H9 (cell line): ENCODE results near the gene CALR3. TPM values are rescaled to one million over a fixed set of nuclear protein-coding genes. Genes with fewer than 3 reads are reported as not detected.

Experiments used
- DNase-seq: peaks from one replicate; pipeline ENCODE4 v3.0.0-alpha.2; 2017
- H2AFZ ChIP-seq: one replicate; pipeline ENCODE4 v1.6.1; 2013; ENCODE audit warnings: mild to moderate bottlenecking, low read length, control low read depth, moderate library complexity
- H2AK5ac ChIP-seq: 2 replicates; pipeline ENCODE4 v1.6.1; 2013; ENCODE audit warnings: low read length, control low read depth, mixed read lengths; ENCODE audit not compliant: insufficient read length
- H2BK120ac ChIP-seq: one replicate; pipeline ENCODE4 v1.6.1; 2013; ENCODE audit warnings: low read depth, mild to moderate bottlenecking, low read length, control low read depth, inconsistent platforms; ENCODE audit not compliant: poor library complexity, severe bottlenecking
- H2BK12ac ChIP-seq: 2 replicates; pipeline ENCODE4 v1.6.1; 2013; ENCODE audit warnings: low read length, control low read depth, mixed read lengths, low read depth; ENCODE audit not compliant: insufficient read length
- H2BK15ac ChIP-seq: 2 replicates; pipeline ENCODE4 v1.6.1; 2013; ENCODE audit warnings: low read depth, low read length, control low read depth
- H2BK20ac ChIP-seq: one replicate; pipeline ENCODE4 v1.6.1; 2013; ENCODE audit warnings: low read depth, mild to moderate bottlenecking, low read length, control low read depth, inconsistent platforms; ENCODE audit not compliant: poor library complexity, severe bottlenecking
- H2BK5ac ChIP-seq: 2 replicates; pipeline ENCODE4 v1.6.1; 2013; ENCODE audit warnings: low read length, control low read depth, mixed read lengths; ENCODE audit not compliant: insufficient read length
- H3K14ac ChIP-seq: 2 replicates; pipeline ENCODE4 v1.6.1; 2013; ENCODE audit warnings: low read length, control low read depth; ENCODE audit not compliant: insufficient read depth
- H3K18ac ChIP-seq: 2 replicates; pipeline ENCODE4 v1.6.1; 2013; ENCODE audit warnings: low read depth, mild to moderate bottlenecking, mixed read lengths, low read length, control low read depth; ENCODE audit not compliant: insufficient read length
- H3K23ac ChIP-seq: 2 replicates; pipeline ENCODE4 v1.6.1; 2013; ENCODE audit warnings: low read length, control low read depth, mixed read lengths, low read depth; ENCODE audit not compliant: insufficient read length
- H3K23me2 ChIP-seq: 2 replicates; pipeline ENCODE4 v1.6.1; 2013; ENCODE audit warnings: low read depth, mild to moderate bottlenecking, mixed read lengths, low read length, control low read depth; ENCODE audit not compliant: insufficient read length, poor library complexity, severe bottlenecking
- H3K27ac ChIP-seq: 2 replicates; pipeline ENCODE4 v1.5.1; 2013; ENCODE audit warnings: low read length, control low read depth, mixed read lengths, low read depth; ENCODE audit not compliant: insufficient read length
- H3K27me3 ChIP-seq: 2 replicates; pipeline ENCODE4 v1.6.1; 2013; ENCODE audit warnings: low read length, control low read depth, inconsistent platforms; ENCODE audit not compliant: insufficient read depth
- H3K4ac ChIP-seq: 2 replicates; pipeline ENCODE4 v1.6.1; 2013; ENCODE audit warnings: low read depth, mild to moderate bottlenecking, control low read depth, inconsistent platforms, low read length, moderate library complexity
- H3K4me1 ChIP-seq: 2 replicates; pipeline ENCODE4 v1.6.1; 2013; ENCODE audit warnings: low read length, control low read depth, inconsistent platforms; ENCODE audit not compliant: insufficient read depth
- H3K4me2 ChIP-seq: 2 replicates; pipeline ENCODE4 v1.6.1; 2013; ENCODE audit warnings: low read length, control low read depth, mixed read lengths; ENCODE audit not compliant: insufficient read length, insufficient read depth
- H3K56ac ChIP-seq: 2 replicates; pipeline ENCODE4 v1.6.1; 2013; ENCODE audit warnings: low read depth, mild to moderate bottlenecking, mixed read lengths, low read length, control low read depth; ENCODE audit not compliant: insufficient read length
- H3K79me1 ChIP-seq: 2 replicates; pipeline ENCODE4 v1.6.1; 2013; ENCODE audit warnings: low read depth, mild to moderate bottlenecking, moderate library complexity, low read length, control low read depth, inconsistent platforms; ENCODE audit not compliant: insufficient read depth, poor library complexity, severe bottlenecking
- H3K79me2 ChIP-seq: 2 replicates; pipeline ENCODE4 v1.6.1; 2013; ENCODE audit warnings: low read length, control low read depth, inconsistent platforms; ENCODE audit not compliant: insufficient read depth
- H3K9ac ChIP-seq: 2 replicates; pipeline ENCODE4 v1.6.1; 2013; ENCODE audit warnings: low read length, control low read depth, mixed read lengths; ENCODE audit not compliant: insufficient read length; ENCODE audit errors: extremely low read depth
- H3K9me3 ChIP-seq: one replicate; pipeline ENCODE4 v1.6.1; 2013; ENCODE audit warnings: low read depth, low read length, inconsistent platforms; ENCODE audit not compliant: control insufficient read depth
- H3T11ph ChIP-seq: one replicate; pipeline ENCODE4 v1.6.1; 2013; ENCODE audit warnings: mild to moderate bottlenecking, low read length, control low read depth, inconsistent platforms
- H4K20me1 ChIP-seq: one replicate; pipeline ENCODE4 v1.6.1; 2013; ENCODE audit not compliant: control insufficient read depth, insufficient read length, insufficient read depth
- H4K5ac ChIP-seq: 2 replicates; pipeline ENCODE4 v1.6.1; 2013; ENCODE audit warnings: low read depth, mild to moderate bottlenecking, mixed read lengths, low read length, control low read depth; ENCODE audit not compliant: insufficient read length
- H4K8ac ChIP-seq: replicated peaks from 2 replicates; pipeline ENCODE4 v1.6.1; 2013; ENCODE audit warnings: low read length, control low read depth, mixed read lengths, low read depth; ENCODE audit not compliant: insufficient read length
- H4K91ac ChIP-seq: 2 replicates; pipeline ENCODE4 v1.6.1; 2013; ENCODE audit warnings: low read depth, mild to moderate bottlenecking, moderate library complexity, mixed read lengths, low read length, control low read depth; ENCODE audit not compliant: insufficient read length
- H3K27ac Mint-ChIP-seq, 3 experiments: 2 replicates in 2 of 3; 3 replicates in 1 of 3; pipeline ENCODE4 v1.8.0; 2020 to 2021; ENCODE audit warnings: mixed read lengths in 3 of 3, mild to moderate bottlenecking in 1 of 3, moderate library complexity in 1 of 3
- H3K27me3 Mint-ChIP-seq: 2 replicates; pipeline ENCODE4 v1.8.0; 2021; ENCODE audit warnings: low read depth, mild to moderate bottlenecking, moderate library complexity, mixed read lengths
- H3K36me3 Mint-ChIP-seq, 3 experiments: 2 replicates in 2 of 3; 3 replicates in 1 of 3; pipeline ENCODE4 v1.8.0; 2020 to 2021; ENCODE audit warnings: low read depth in 3 of 3, mixed read lengths in 3 of 3; ENCODE audit not compliant: insufficient read depth in 1 of 3
- H3K4me1 Mint-ChIP-seq, 2 experiments: 2 replicates each; pipeline ENCODE4 v1.8.0; 2020; ENCODE audit warnings: mixed read lengths in 2 of 2
- H3K4me3 Mint-ChIP-seq, 2 experiments: 2 replicates in 1 of 2; 3 replicates in 1 of 2; pipeline ENCODE4 v1.8.0; 2020 to 2021; ENCODE audit warnings: mild to moderate bottlenecking in 2 of 2, mixed read lengths in 2 of 2, moderate library complexity in 1 of 2
- H3K9me3 Mint-ChIP-seq, 2 experiments: 2 replicates in 1 of 2; 3 replicates in 1 of 2; pipeline ENCODE4 v1.8.0; 2020; ENCODE audit warnings: mild to moderate bottlenecking in 2 of 2, mixed read lengths in 2 of 2, moderate library complexity in 1 of 2
- CTCF ChIP-seq: fragments of 200-600 bp; sonication (generic); conservative IDR thresholded peaks from 3 replicates; pipeline ENCODE4 v1.8.0; 2021; ENCODE audit warnings: antibody characterized with exemption, mild to moderate bottlenecking
- WGBS: extraction: QIAGEN DNeasy Blood & Tissue Kit; methylation state at CpG from one replicate; pipeline ENCODE4 v1.1.7; 2013; ENCODE audit warnings: missing lambda C conversion rate, low lambda C conversion rate, mixed read lengths; ENCODE audit not compliant: insufficient read length; ENCODE audit errors: extremely low coverage; 5-methylcytosine and 5-hydroxymethylcytosine counted together
- total RNA-seq: library from RNA; stranded (reverse); gene quantifications from 2 replicates; pipeline ENCODE4 v1.2.1, GENCODE V29; 2021

The CALR3 gene
- total RNA-seq, 1 experiment from 2014 or later: 0.44 TPM

DNA sequence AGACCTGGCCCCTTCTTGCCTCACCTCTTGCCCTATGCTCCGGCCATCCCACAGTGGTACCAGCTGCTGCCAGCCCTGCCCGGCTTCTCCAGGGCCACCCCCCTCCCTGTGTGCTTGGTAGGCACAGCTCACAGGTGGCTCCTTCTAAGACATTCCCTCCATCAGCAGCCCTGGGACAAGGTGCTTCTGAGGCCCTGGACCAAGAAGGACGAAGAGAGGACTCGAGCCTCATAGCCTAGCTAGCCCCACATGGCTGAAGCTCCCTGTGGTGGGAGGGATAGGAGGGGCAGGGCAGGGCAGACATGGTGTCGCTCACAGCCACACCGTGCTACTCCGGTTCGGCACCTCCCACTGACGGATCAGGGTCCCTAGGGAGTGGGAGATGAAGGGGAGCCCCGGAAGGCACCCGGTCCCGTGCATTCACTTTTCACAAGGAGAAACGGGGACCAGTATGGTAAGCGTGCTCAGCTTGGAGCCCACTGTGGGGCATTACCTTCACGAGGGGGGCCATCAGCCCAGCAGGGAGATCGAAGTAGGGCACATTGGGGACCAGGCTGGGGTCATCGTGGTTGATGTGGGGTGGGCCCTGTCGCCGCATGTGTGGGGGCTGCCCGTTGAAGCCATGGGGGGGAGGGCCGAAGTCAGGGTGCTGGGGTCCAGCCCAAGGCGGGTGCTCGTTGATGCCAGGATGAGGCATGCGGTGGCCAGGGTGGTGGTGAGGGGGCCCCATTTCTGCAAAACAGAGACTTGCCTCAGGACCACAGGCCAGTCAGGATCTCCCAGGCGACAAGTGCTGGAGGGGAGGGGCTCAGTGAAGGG, 26.8 kb upstream of the CALR3 start:
- Histone ChIP-seq H3K9ac (no peak overlapping the region), H2BK5ac (no peak overlapping the region), H4K91ac (no peak overlapping the region), H3K9me3 (no peaks in the 10 kb centered on the region), H2AK5ac (no peak overlapping the region), H3K14ac (no peak overlapping the region), H2AFZ (no peak overlapping the region), H2BK15ac (no peak overlapping the region), H3K4me1 (no peaks in the 10 kb centered on the region), H3K79me2 (no peaks in the 10 kb centered on the region), H3K4ac (no peak overlapping the region), H4K20me1 (peaks cover 3% of the 10 kb centered on the region), H3K4me2 (no peak overlapping the region), H3K27me3 (no peaks in the 10 kb centered on the region), H3K23ac (no peak overlapping the region), H3K23me2 (no peaks in the 10 kb centered on the region), H3T11ph (no peak overlapping the region), H3K79me1 (no peaks in the 10 kb centered on the region), H2BK120ac (no peak overlapping the region), H4K8ac (no peak overlapping the region), H2BK20ac (no peak overlapping the region), H2BK12ac (no peak overlapping the region), H3K18ac (no peak overlapping the region), H3K27ac (no peak overlapping the region), H3K56ac (no peak overlapping the region), H4K5ac (no peak overlapping the region)
- H3K27me3 Mint-ChIP-seq: no peaks in the 10 kb centered on the region; the same call in 1 of the 2 replicates
- H3K9me3 Mint-ChIP-seq: no peaks in the 10 kb centered on the region
- H3K27ac Mint-ChIP-seq: no peak overlapping the region
- DNase-seq: no peak
- no peaks in the 10 kb centered on the region for H3K4me1 Mint-ChIP-seq
- no peak overlapping the region for H3K4me3 Mint-ChIP-seq
- no CpG with 5 or more reads among the region's 25 CpGs for WGBS
- H3K36me3 Mint-ChIP-seq: peaks cover 44 to 92% (median 85%) of the 10 kb centered on the region in 3 experiments; a peak in 6 of 7 replicates
- TF ChIP-seq CTCF: no peak
